ENCODE results near the gene VILL.
"Not testable (repeated sequence)": the region's sequence is repeated elsewhere in the genome, so short reads cannot be mapped to it uniquely, and the experiment has no call there.

Gene VILL

DNA sequence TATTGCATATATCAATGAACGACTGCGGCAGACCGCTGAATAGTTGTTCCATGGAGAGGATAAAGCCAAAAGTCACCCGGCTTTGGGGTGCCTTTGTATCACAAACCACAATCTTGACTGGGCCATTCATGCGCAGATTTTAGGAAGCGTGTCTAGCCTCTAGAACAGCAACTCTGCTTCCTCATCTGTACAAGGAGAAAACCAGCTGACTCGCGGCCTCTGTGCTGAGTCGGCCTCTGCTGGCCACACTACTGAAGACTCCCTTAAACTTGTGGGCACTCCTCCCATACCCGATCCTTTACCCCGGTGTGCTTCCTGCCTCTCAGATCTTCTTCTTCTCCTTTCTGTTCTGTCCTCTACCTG, 49.3 kb downstream of the VILL start:
- no peak for DNase-seq

DNA sequence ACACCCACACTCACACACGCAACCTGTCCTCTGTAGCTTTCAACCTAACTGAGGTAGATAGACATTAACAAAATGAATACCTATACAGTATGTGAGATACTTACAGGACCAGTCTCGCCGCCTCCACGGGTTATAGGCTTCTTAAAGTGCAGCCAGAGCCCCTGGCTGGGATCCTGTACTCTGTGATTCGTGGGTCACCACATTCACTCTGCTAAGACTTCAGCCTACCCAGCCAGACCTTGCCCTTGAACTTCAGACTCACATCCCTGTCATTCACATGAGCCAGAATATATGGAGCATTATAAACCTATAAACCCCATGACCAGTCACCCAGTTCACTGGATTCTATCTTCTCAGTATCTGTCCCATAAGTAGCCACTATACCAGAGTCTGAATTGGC, 49.8 kb downstream of the VILL start:
- no peak for DNase-seq

DNA sequence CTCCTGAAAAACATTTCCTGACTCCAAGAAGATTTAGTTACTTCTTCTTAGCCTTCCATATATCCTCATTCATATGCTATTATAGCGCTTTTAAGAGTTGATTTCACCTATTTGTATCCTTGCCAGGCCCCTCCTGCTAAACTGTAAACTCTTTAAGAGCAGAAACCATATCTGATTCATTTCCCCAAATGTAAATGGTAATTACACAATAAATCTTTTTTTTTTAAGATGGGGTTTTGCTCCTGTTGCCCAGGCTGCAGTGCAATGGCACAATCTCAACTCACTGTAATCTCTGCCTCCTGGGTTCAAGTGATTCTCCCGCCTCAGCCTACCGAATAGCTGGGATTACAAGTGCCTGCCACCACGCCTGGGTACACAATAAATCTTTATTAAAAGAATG, 52.9 kb downstream of the VILL start:
- no peak for DNase-seq

DNA sequence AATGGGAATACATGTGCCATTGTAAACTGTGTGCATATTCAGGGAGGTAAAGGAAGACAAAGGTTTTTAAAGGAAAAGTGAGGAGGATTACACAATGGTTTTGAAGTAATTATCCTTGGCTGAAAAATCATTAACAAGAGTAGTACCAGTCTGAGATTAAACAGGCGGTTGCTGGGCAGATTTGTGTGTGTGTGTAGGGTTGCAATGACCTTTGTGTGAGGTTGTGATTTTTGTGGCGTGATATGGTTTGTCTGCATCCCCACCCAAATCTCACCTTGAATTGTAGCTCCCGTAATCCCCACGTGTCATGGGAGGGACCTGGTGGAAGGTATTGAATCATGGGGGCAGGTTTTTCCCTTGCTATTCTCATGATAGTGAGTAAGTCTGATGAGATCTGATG, 55.4 kb downstream of the VILL start:
- DNase-seq, result no peak

DNA sequence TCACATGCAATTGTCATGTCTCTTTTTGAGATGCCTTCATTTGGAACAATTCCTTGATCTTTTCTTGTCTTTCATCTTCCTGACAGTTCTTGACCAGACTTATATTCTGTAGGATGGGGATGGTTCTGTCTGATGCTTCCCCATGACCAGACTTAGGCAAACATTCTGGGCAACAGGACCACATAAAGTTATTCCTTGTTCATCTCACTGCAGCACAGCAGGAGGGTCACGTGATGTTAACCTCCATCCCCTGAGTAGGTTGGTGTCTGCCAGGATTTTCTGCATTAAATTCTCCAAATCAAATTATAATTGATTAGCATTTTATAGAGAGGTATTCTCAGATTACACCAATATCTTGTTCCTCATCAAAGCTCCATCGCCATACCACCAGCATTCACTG, 56.2 kb downstream of the VILL start:
- no peak for DNase-seq

DNA sequence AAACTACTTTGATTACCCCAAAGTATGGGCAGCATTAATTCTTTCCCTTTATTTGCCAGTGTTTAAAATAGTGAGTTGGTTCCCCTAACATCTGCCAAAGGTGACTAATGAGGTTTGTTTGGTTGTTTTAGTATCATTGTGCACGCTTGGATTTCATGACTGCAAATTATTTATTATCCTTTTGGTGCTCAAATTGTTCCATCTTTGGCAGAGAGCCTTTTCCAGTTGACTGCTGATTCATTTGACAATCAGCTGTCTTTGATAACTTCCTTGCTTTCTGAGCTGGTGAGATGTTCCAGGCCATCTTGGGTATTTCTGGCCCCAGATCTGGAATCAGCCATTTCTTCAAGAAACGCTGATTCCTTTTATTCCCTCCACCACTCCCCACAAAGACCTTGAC, 57.3 kb downstream of the VILL start:
- DNase-seq, result no peak

DNA sequence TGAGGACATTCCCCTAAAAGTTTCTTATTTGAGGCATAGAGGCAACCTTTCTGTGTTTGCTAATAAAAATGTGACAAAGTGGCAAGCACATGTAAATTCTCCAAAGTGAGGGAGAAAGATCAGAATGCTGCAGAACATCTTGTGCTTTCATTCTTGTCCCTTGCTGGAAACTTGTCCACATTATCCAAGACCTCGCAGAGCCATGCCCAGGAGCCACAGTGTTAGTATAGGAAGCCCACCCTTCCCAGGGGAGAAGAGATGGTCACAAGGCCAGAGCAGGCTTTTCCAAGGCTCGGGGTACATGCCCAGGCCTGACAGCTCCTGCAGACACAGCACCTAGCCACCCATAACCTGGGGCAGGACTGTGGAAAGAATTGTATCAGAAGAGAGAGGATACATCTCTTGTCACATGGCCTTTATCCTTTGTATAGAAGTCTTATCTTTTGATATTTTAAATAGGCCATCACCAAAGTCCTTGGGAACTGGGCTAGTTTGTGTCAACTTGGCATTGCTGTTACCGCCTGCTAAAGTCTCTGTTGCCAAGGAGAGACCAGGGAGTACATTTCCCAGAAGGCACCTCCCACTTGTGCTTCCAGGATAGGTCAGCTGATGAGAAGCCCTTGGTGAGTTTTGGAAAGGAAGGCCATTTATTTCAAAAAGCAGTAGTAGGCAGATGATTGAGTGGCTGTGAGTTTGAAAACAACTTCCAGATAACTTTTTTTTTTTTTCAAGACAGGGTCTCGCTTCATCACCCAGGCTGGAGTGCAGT, 59.0 kb downstream of the VILL start:
- no peak for DNase-seq

DNA sequence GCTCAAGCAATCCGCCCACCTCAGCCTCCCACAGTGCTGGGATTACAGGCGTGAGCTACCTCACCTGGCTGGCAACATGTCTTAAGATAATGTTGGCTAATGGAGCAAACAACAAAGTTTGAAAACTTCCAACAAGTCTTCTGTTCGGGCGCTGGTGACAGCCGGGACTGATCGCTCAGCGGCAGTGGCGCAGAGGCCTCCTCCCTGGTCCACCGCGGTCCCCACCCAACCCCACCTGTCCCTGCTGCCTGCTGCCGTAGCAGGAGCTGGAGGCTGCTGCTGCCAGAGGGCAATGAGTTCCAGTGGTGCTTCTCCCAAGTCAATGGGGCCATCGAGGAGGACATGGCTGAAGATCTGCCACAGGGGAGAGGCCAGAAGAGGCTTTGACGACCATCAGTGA, 60.5 kb downstream of the VILL start:
- DNase-seq, result no peak

DNA sequence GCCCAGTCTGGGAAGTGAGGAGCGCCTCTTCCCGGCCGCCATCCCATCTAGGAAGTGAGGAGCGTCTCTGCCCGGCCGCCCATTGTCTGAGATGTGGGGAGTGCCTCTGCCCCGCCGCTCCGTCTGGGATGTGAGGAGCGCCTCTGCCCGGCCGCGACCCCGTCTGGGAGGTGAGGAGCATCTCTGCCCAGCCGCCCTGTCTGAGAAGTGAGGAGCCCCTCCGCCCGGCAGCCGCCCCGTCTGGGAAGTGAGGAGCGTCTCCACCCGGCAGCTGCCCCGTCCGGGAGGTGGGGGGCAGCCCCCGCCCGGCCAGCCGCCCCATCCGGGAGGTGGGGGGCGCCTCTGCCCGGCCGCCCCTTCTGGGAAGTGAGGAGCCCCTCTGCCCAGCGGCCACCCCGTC, 62.7 kb downstream of the VILL start:
- not testable (repeated sequence) for DNase-seq

DNA sequence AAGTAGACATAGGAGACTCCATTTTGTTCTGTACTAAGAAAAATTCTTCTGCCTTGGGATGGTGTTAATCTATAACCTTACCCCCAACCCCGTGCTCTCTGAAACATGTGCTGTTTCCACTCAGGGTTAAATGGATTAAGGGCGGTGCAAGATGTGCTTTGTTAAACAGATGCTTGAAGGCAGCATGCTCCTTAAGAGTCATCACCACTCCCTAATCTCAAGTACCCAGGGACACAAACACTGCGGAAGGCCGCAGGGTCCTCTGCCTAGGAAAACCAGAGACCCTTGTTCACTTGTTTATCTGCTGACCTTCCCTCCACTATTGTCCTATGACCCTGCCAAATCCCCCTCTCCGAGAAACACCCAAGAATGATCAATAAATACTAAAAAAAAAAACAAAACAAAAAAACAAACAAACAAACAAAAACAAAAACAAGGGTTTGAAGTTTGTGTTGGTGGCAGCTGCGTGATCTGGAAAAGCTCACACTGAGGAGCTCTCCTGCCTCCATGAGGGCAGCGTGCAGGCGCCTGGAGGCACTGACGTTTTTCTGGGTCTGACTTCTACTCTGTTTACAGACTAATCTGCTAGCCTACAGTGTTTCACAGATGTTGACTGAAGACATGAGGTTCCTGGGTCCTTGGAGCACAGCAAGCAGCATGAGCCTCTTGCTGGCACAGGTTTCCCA, 63.4 kb downstream of the VILL start:
- DNase-seq, result not testable (repeated sequence)

DNA sequence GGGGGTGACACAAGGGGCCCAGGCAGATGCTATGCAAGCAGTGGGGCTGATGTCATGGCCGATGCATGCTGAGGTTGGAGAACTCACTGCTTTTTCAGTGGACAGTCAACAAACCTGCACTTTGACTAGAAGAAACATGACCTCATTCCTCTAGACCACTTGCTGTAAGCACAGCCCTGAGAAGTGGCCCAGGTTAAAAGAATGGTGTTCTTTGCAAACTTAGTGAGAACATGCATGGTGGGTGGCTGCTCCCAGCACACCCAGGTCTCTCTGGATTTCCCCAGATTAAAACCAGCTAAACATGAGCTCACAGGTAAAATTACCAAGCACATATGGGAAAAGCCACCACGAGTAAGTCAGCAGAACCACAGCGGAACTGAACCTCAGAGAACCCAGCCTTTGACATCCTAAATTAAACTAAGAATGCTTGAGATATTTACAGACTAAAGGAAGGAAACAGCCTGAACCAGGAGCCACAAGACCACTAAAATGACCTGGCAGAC, 64.0 kb downstream of the VILL start:
- no peak for DNase-seq

Data from NCI-H1930 (cell line).